Glutamatergic neuron (in vitro differentiated cells): ENCODE results near the gene NHERF2. TPM values are rescaled to one million over a fixed set of nuclear protein-coding genes. Genes with fewer than 3 reads are reported as not detected.
A peak's percentile ranks its signal among the peaks of the same experiment; 100 is the strongest.

Source experiments
- DNase-seq: peaks from one replicate; pipeline ENCODE4 v3.0.0; 2022
- H3K27ac Mint-ChIP-seq: one replicate; pipeline ENCODE4 v1.8.0; 2020; ENCODE audit warnings: mild to moderate bottlenecking, mixed read lengths, inconsistent platforms; ENCODE audit not compliant: unreplicated experiment
- H3K27me3 Mint-ChIP-seq: one replicate; pipeline ENCODE4 v1.8.0; 2020; ENCODE audit warnings: mild to moderate bottlenecking, moderate library complexity, mixed read lengths, inconsistent platforms; ENCODE audit not compliant: unreplicated experiment
- H3K36me3 Mint-ChIP-seq: one replicate; pipeline ENCODE4 v1.8.0; 2020; ENCODE audit warnings: mild to moderate bottlenecking, mixed read lengths, inconsistent platforms; ENCODE audit not compliant: unreplicated experiment
- H3K4me1 Mint-ChIP-seq: one replicate; pipeline ENCODE4 v1.8.0; 2020; ENCODE audit warnings: mild to moderate bottlenecking, low read depth, mixed read lengths, inconsistent platforms; ENCODE audit not compliant: unreplicated experiment
- H3K4me3 Mint-ChIP-seq: one replicate; pipeline ENCODE4 v1.8.0; 2020; ENCODE audit warnings: mild to moderate bottlenecking, mixed read lengths, inconsistent platforms; ENCODE audit not compliant: unreplicated experiment
- H3K9me3 Mint-ChIP-seq: one replicate; pipeline ENCODE4 v1.8.0; 2020; ENCODE audit warnings: mild to moderate bottlenecking, moderate library complexity, mixed read lengths, inconsistent platforms; ENCODE audit not compliant: unreplicated experiment
- CTCF ChIP-seq: fragments of 200-600 bp; sonication (generic); IDR thresholded peaks from one replicate; pipeline ENCODE4 v1.5.0; 2021; ENCODE audit not compliant: partially characterized antibody, unreplicated experiment
- total RNA-seq: library from RNA; stranded (reverse); fragmentation: NEBNext Ultra II Directional; extraction: Animal tissue kit (Norgen Biotek cat#: 25700); gene quantifications from one replicate; pipeline ENCODE4 v1.2.1, GENCODE V29; 2021; ENCODE audit not compliant: unreplicated experiment

Gene NHERF2
- total RNA-seq, 1 donor from 2014 or later = 22.3 TPM

- Mint-ChIP-seq H3K9me3 (peaks cover 15% of the 10 kb centered on the region), H3K4me3 (peak overlapping the region; percentile 25), H3K27me3 (peaks cover 20% of the 10 kb centered on the region), H3K36me3 (peaks cover 4% of the 10 kb centered on the region), H3K4me1 (peaks cover 20% of the 10 kb centered on the region), H3K27ac (peak overlapping the region; percentile 89)
- DNase-seq = no peak
- TF ChIP-seq CTCF = no peak
These were observed 21.1 kb upstream of the NHERF2 start for GRCh38 chr16:2005646-2006045.

GRCh38 chr16:2006317-2006716, 20.4 kb upstream of the NHERF2 start:
- no peak for TF ChIP-seq CTCF
- peaks cover 13% of the 10 kb centered on the region for H3K9me3 Mint-ChIP-seq
- peaks cover 4% of the 10 kb centered on the region for H3K36me3 Mint-ChIP-seq
- peak overlapping the region; percentile 89 for H3K27ac Mint-ChIP-seq
- peaks cover 20% of the 10 kb centered on the region for H3K27me3 Mint-ChIP-seq
- H3K4me1 Mint-ChIP-seq = peaks cover 20% of the 10 kb centered on the region
- peak overlapping the region; percentile 92 for H3K4me3 Mint-ChIP-seq
- no peak for DNase-seq

- peaks cover 13% of the 10 kb centered on the region for H3K9me3 Mint-ChIP-seq
- H3K36me3 Mint-ChIP-seq = peaks cover 4% of the 10 kb centered on the region
- peaks cover 20% of the 10 kb centered on the region for H3K4me1 Mint-ChIP-seq
These were observed 19.4 kb upstream of the NHERF2 start for GRCh38 chr16:2007081-2007836.

GRCh38 chr16:2008009-2008526, 18.6 kb upstream of the NHERF2 start:
- DNase-seq = no peak
- TF ChIP-seq CTCF = no peak
- Mint-ChIP-seq H3K27me3 (peaks cover 16% of the 10 kb centered on the region), H3K36me3 (peaks cover 4% of the 10 kb centered on the region), H3K9me3 (peaks cover 10% of the 10 kb centered on the region), H3K4me3 (peak overlapping the region; percentile 92), H3K4me1 (peaks cover 20% of the 10 kb centered on the region), H3K27ac (peak overlapping the region; percentile 94)

More at GRCh38 chr16:2007081-2007836, 19.4 kb upstream of the NHERF2 start:
- H3K27me3 Mint-ChIP-seq = peaks cover 19% of the 10 kb centered on the region
- no peak for TF ChIP-seq CTCF
- H3K27ac Mint-ChIP-seq = peak overlapping the region; percentile 94
- no peak for DNase-seq
- peak overlapping the region; percentile 92 for H3K4me3 Mint-ChIP-seq

- Mint-ChIP-seq H3K4me1 (peaks cover 20% of the 10 kb centered on the region), H3K9me3 (peaks cover 10% of the 10 kb centered on the region), H3K27me3 (peaks cover 16% of the 10 kb centered on the region), H3K27ac (peak overlapping the region; percentile 84), H3K4me3 (peak overlapping the region; percentile 92), H3K36me3 (peaks cover 4% of the 10 kb centered on the region)
- TF ChIP-seq CTCF = no peak
- no peak for DNase-seq
These were observed 18.0 kb upstream of the NHERF2 start for GRCh38 chr16:2008631-2009163.
